Panc1 (cell line): ENCODE results near the gene CCL2. TPM values are rescaled to one million over a fixed set of nuclear protein-coding genes. Genes with fewer than 3 reads are reported as not detected.

Source experiments
- ATAC-seq: fragments of 200-7000 bp; cut with Tn5 transposase; 2 replicates; pipeline ENCODE4 v1.9.1; 2020; ENCODE audit warnings: mild to moderate bottlenecking, moderate library complexity
- BruUV-seq: library from RNA; stranded (reverse); fragments of 400-500 nt; replicated peaks from 2 replicates; lab custom pipeline; 2021; lab: Mats Ljungman, UMichigan
- CTCF ChIA-PET: fragments of 300-600 bp; sonication (Branson Sonifier 250); formaldehyde crosslinking; loops from one replicate; lab custom pipeline; 2022; ENCODE audit warnings: antibody characterized with exemption; lab: Charles Lee
- POLR2A ChIA-PET: fragments of 300-600 bp; sonication (Branson Sonifier 250); formaldehyde crosslinking; loops from one replicate; lab custom pipeline; 2022; ENCODE audit warnings: antibody characterized with exemption; lab: Charles Lee
- DNase-seq: peaks from one replicate; pipeline ENCODE4 v3.0.0-alpha.2; 2010; ENCODE audit warnings: low read depth, low spot score
- H3K27ac ChIP-seq: 2 replicates; pipeline ENCODE4 v1.5.1; 2011; ENCODE audit warnings: mild to moderate bottlenecking, low read length, inconsistent platforms
- H3K27me3 ChIP-seq: fragments of 200-500 bp; sonication (Bioruptor generic); 2 replicates; pipeline ENCODE4 v1.6.0; 2014; ENCODE audit warnings: low read length, inconsistent platforms; ENCODE audit not compliant: control insufficient read depth, insufficient read depth
- H3K36me3 ChIP-seq: fragments of 200-500 bp; sonication (Bioruptor generic); 2 replicates; pipeline ENCODE4 v1.5.1; 2014; ENCODE audit warnings: inconsistent platforms, mild to moderate bottlenecking, low read length, moderate library complexity; ENCODE audit not compliant: control insufficient read depth, insufficient read depth
- H3K4me1 ChIP-seq: 2 replicates; pipeline ENCODE4 v1.5.1; 2011; ENCODE audit warnings: inconsistent platforms, mild to moderate bottlenecking, low read length, moderate library complexity; ENCODE audit not compliant: control insufficient read depth, insufficient read depth
- H3K4me3 ChIP-seq, 2 experiments: 2 replicates each; pipeline ENCODE4 v1.5.1; 2011 to 2012; ENCODE audit warnings: low read depth in 2 of 2, low read length in 2 of 2, mild to moderate bottlenecking in 2 of 2, inconsistent platforms in 1 of 2, moderate library complexity in 1 of 2
- H3K9me3 ChIP-seq: fragments of 200-500 bp; sonication (Bioruptor generic); 2 replicates; pipeline ENCODE4 v1.5.1; 2014; ENCODE audit warnings: low read depth, mild to moderate bottlenecking, inconsistent platforms, low read length, moderate library complexity; ENCODE audit not compliant: control insufficient read depth, insufficient read depth
- CTCF ChIP-seq: fragments of 450-650 bp; IDR thresholded peaks from 2 replicates; pipeline ENCODE4 v1.5.1; 2017; ENCODE audit warnings: mild to moderate bottlenecking
- POLR2AphosphoS5 ChIP-seq: IDR thresholded peaks from 2 replicates; pipeline ENCODE4 v1.6.1; 2012; ENCODE audit warnings: mild to moderate bottlenecking, low read depth, low read length, moderate library complexity
- REST ChIP-seq, 2 experiments: IDR thresholded peaks; 2 replicates each; pipeline ENCODE4 v1.6.1; 2011 to 2012; ENCODE audit warnings: low read depth in 2 of 2, control low read depth in 1 of 2, low read length in 1 of 2, mild to moderate bottlenecking in 1 of 2, moderate library complexity in 1 of 2; ENCODE audit not compliant: insufficient read depth in 1 of 2
- SIN3A ChIP-seq: IDR thresholded peaks from 2 replicates; pipeline ENCODE4 v1.6.1; 2012; ENCODE audit warnings: low read depth, mild to moderate bottlenecking, low read length, moderate library complexity, borderline replicate concordance; ENCODE audit not compliant: insufficient read depth
- TCF7L2 ChIP-seq: IDR thresholded peaks from 2 replicates; pipeline ENCODE4 v1.6.1; 2011; ENCODE audit warnings: mild to moderate bottlenecking, low read depth, low read length, inconsistent platforms
- in situ Hi-C: cut with HindIII; loops from 2 replicates; pipeline ENCODE4 v1.10.0; 2016; ENCODE audit warnings: low sequenced_read_pairs, low pct_unique_long_range_greater_than_20kb
- intact Hi-C: fragments of 100-400 bp; cut with micrococcal nuclease; formaldehyde crosslinking; loops from one replicate; pipeline ENCODE4 v1.10.0; 2022; ENCODE audit not compliant: unreplicated experiment
- total RNA-seq: library from RNA; stranded (reverse); gene quantifications from one replicate; pipeline ENCODE4 v1.2.1, GENCODE V29; 2021; ENCODE audit not compliant: unreplicated experiment

Gene CCL2
- total RNA-seq, 1 experiment from 2014 or later, result 513 TPM

- no peak within 1 kb of the TSS for H3K27ac ChIP-seq
- POLR2A ChIA-PET, result no interaction called here
- no peaks in the 10 kb centered on the region for H3K9me3 ChIP-seq
- no peaks in the 10 kb centered on the region for H3K4me1 ChIP-seq
- DNase-seq (no peak), ATAC-seq (no peak)
- TF ChIP-seq POLR2AphosphoS5, result no peak
- TF ChIP-seq SIN3A, result no peak
- TF ChIP-seq REST (IDR thresholded peaks at IDR 0.05; ENCODE audit: insufficient read depth in 1 of 2, low read depth in 2 of 2, low read length in 1 of 2), result no peak
- no peak for TF ChIP-seq CTCF
- no peak for TF ChIP-seq TCF7L2
- in situ Hi-C loops, result no loop called here
- H3K27me3 ChIP-seq, result no peaks in the 10 kb centered on the region
- H3K36me3 ChIP-seq, result no peaks in the 10 kb centered on the region
- CTCF ChIA-PET, result no interaction called here
- H3K4me3 ChIP-seq, result no peak within 1 kb of the TSS
- no TSS peak for BruUV-seq
- intact Hi-C loops, result no loop called here
Measured at GRCh38 chr17:34285286-34285792, 30.3 kb downstream of the CCL2 start, which contains the start of gene CCL11. Gene CCL11 (plus strand): TSS chr17:34285742. CDS start chr17:34285809, 67 bp downstream.

GRCh38 chr17:34287875-34288274 lies 32.8 kb downstream of the CCL2 start:
- no peaks in the 10 kb centered on the region for H3K27me3 ChIP-seq
- no peaks in the 10 kb centered on the region for H3K9me3 ChIP-seq
- CTCF ChIA-PET, result no interaction called here
- in situ Hi-C loops (no loop called here), intact Hi-C loops (no loop called here)
- TF ChIP-seq SIN3A, result no peak
- no peak for TF ChIP-seq CTCF
- no peak for TF ChIP-seq REST (IDR thresholded peaks at IDR 0.05; ENCODE audit: insufficient read depth in 1 of 2, low read depth in 2 of 2, low read length in 1 of 2)
- TF ChIP-seq TCF7L2, result no peak
- TF ChIP-seq POLR2AphosphoS5, result no peak
- POLR2A ChIA-PET, result no interaction called here
- H3K4me1 ChIP-seq, result no peaks in the 10 kb centered on the region
- no peak overlapping the region for H3K27ac ChIP-seq
- BruUV-seq, result no TSS peak
- no peak for DNase-seq
- H3K4me3 ChIP-seq, result no peak overlapping the region
- ATAC-seq, result no peak
- no peaks in the 10 kb centered on the region for H3K36me3 ChIP-seq
